Prostate gland (tissue), 2 donors: ENCODE results near the gene AGBL4. TPM values are rescaled to one million over a fixed set of nuclear protein-coding genes. Genes with fewer than 3 reads are reported as not detected.

Source experiments
- DNase-seq: peaks from one replicate; pipeline ENCODE4 v3.0.0-alpha.2; 2019; ENCODE audit warnings: low spot score
- H3K27ac ChIP-seq, 2 donors: fragments of 200-600 bp; sonication (generic); 2 replicates each; pipeline ENCODE4 v1.5.1; 2017 to 2019
- H3K27me3 ChIP-seq: fragments of 200-600 bp; sonication (generic); replicated peaks from 2 replicates; pipeline ENCODE4 v1.5.1; 2019; ENCODE audit not compliant: insufficient read depth
- H3K36me3 ChIP-seq, 2 donors: fragments of 200-600 bp; sonication (generic); 1 replicate in 1 of 2; 2 replicates in 1 of 2; pipeline versions ENCODE4 v1.5.1 to v1.8.1; 2017 to 2019
- H3K4me1 ChIP-seq: fragments of 200-600 bp; sonication (generic); replicated peaks from 2 replicates; pipeline ENCODE4 v1.5.1; 2019
- H3K4me3 ChIP-seq, 2 donors: fragments of 200-600 bp; sonication (generic); 2 replicates each; pipeline ENCODE4 v1.5.1; 2017 to 2019
- H3K9me3 ChIP-seq: fragments of 200-600 bp; sonication (generic); 2 replicates; pipeline ENCODE4 v1.5.1; 2017
- CTCF ChIP-seq, 4 experiments: fragments of 200-600 bp in 2 of 4; fragments of 450-650 bp in 2 of 4; sonication (generic) in 2 of 4; IDR thresholded peaks; 1 replicate in 3 of 4; 2 replicates in 1 of 4; pipeline ENCODE4 v1.5.1; 2016 to 2019; ENCODE audit warnings: antibody characterized with exemption in 4 of 4, mild to moderate bottlenecking in 2 of 4, moderate library complexity in 2 of 4
- POLR2A ChIP-seq: fragments of 450-650 bp; IDR thresholded peaks from one replicate; pipeline ENCODE4 v1.6.1; 2016; ENCODE audit warnings: antibody characterized with exemption, mild to moderate bottlenecking
- POLR2AphosphoS5 ChIP-seq: sonication (generic); formaldehyde crosslinking; IDR thresholded peaks from one replicate; pipeline ENCODE4 v1.6.1; 2017; ENCODE audit warnings: antibody characterized with exemption
- WGBS: methylation state at CpG from one replicate; pipeline ENCODE4 v1.1.5; 2018; 5-methylcytosine and 5-hydroxymethylcytosine counted together
- intact Hi-C: fragments of 100-400 bp; cut with DNase I; formaldehyde crosslinking; loops from one replicate; pipeline ENCODE4 v1.14.2; 2022
- total RNA-seq, 2 donors: library from RNA; depleted of rRNA; stranded (reverse); fragments of >200 nt; gene quantifications; one replicate each; pipeline ENCODE4 v1.1.0, GENCODE V29; 2016

AGBL4 gene
- total RNA-seq, 2 donors from 2014 or later: 0.82 to 2.7 TPM

GRCh38 chr1:48643193-48643592 is 1380.6 kb downstream of the AGBL4 start:
- Histone ChIP-seq H3K9me3 (no peaks in the 10 kb centered on the region), H3K4me1 (no peaks in the 10 kb centered on the region), H3K36me3 (no peaks in the 10 kb centered on the region), H3K27ac (no peak overlapping the region), H3K27me3 (no peaks in the 10 kb centered on the region), H3K4me3 (no peak overlapping the region)
- no peak for DNase-seq
- TF ChIP-seq POLR2A (no peak), POLR2AphosphoS5 (no peak), CTCF (IDR thresholded peaks at IDR 0.05) (no peak)
- intact Hi-C loops: no loop called here
- WGBS: 92% methylated on average over 1 of the region's 1 CpG

GRCh38 chr1:48640836-48641492 is 1382.8 kb downstream of the AGBL4 start:
- no peak for DNase-seq
- Histone ChIP-seq H3K27ac (no peak overlapping the region), H3K4me3 (no peak overlapping the region), H3K9me3 (no peaks in the 10 kb centered on the region), H3K36me3 (no peaks in the 10 kb centered on the region), H3K27me3 (no peaks in the 10 kb centered on the region), H3K4me1 (no peaks in the 10 kb centered on the region)
- intact Hi-C loops: no loop called here
- TF ChIP-seq CTCF (IDR thresholded peaks at IDR 0.05): no peak
- TF ChIP-seq POLR2AphosphoS5: no peak
- TF ChIP-seq POLR2A: no peak
- WGBS: 91% methylated on average over 5 of the region's 5 CpGs

- DNase-seq: no peak
- H3K27me3 ChIP-seq: no peaks in the 10 kb centered on the region
- 87% methylated on average over 3 of the region's 3 CpGs for WGBS
- H3K27ac ChIP-seq: no peak overlapping the region
- intact Hi-C loops: no loop called here
- no peaks in the 10 kb centered on the region for H3K9me3 ChIP-seq
- no peaks in the 10 kb centered on the region for H3K4me1 ChIP-seq
- no peaks in the 10 kb centered on the region for H3K36me3 ChIP-seq
- TF ChIP-seq CTCF (IDR thresholded peaks at IDR 0.05) (no peak), POLR2AphosphoS5 (no peak), POLR2A (no peak)
- H3K4me3 ChIP-seq: no peak overlapping the region
Measured at GRCh38 chr1:48629867-48630266, 1393.9 kb downstream of the AGBL4 start.

GRCh38 chr1:48627486-48627885 is 1396.3 kb downstream of the AGBL4 start:
- Histone ChIP-seq H3K4me3 (no peak overlapping the region), H3K9me3 (no peaks in the 10 kb centered on the region), H3K36me3 (no peaks in the 10 kb centered on the region), H3K27me3 (no peaks in the 10 kb centered on the region), H3K4me1 (no peaks in the 10 kb centered on the region), H3K27ac (no peak overlapping the region)
- TF ChIP-seq POLR2AphosphoS5 (no peak), POLR2A (no peak), CTCF (IDR thresholded peaks at IDR 0.05) (no peak)
- WGBS: 18% methylated on average over 5 of the region's 5 CpGs
- DNase-seq: no peak
- intact Hi-C loops: no loop called here

GRCh38 chr1:48619539-48619938 is 1404.2 kb downstream of the AGBL4 start:
- Histone ChIP-seq H3K27me3 (no peaks in the 10 kb centered on the region), H3K9me3 (no peaks in the 10 kb centered on the region), H3K27ac (no peak overlapping the region), H3K36me3 (no peaks in the 10 kb centered on the region), H3K4me1 (no peaks in the 10 kb centered on the region), H3K4me3 (no peak overlapping the region)
- TF ChIP-seq POLR2AphosphoS5 (no peak), POLR2A (no peak), CTCF (IDR thresholded peaks at IDR 0.05) (no peak)
- DNase-seq: no peak
- WGBS: 38% methylated on average over 9 of the region's 9 CpGs
- intact Hi-C loops: no loop called here
